ENCODE data around the gene DAG1.
"Not testable (repeated sequence)": the region's sequence is repeated elsewhere in the genome, so short reads cannot be mapped to it uniquely, and the experiment has no call there.

The DAG1 gene

GRCh38 chr3:49493901-49494300, 23.8 kb downstream of the DAG1 start:
- TF ChIP-seq CTCF (IDR thresholded peaks at IDR 0.05; ENCODE audit: insufficient read depth, missing control alignments), result no peak
- DNase-seq (ENCODE audit: insufficient read length, low spot score) (no peak), FAIRE-seq (no peak)

- no peak for TF ChIP-seq CTCF (IDR thresholded peaks at IDR 0.05; ENCODE audit: insufficient read depth, missing control alignments)
- DNase-seq (ENCODE audit: insufficient read length, low spot score) (no peak), FAIRE-seq (no peak)
These were observed 25.0 kb downstream of the DAG1 start for GRCh38 chr3:49495023-49495422.

GRCh38 chr3:49496845-49497244, 26.8 kb downstream of the DAG1 start:
- FAIRE-seq; DNase-seq (ENCODE audit: insufficient read length, low spot score): not testable (repeated sequence)

- no peak for FAIRE-seq
- TF ChIP-seq CTCF (IDR thresholded peaks at IDR 0.05; ENCODE audit: insufficient read depth, missing control alignments), result no peak
- no peak for DNase-seq (ENCODE audit: insufficient read length, low spot score)
These were observed 27.5 kb downstream of the DAG1 start for GRCh38 chr3:49497606-49498005.

- TF ChIP-seq CTCF (IDR thresholded peaks at IDR 0.05; ENCODE audit: insufficient read depth, missing control alignments), result no peak
- no peak for FAIRE-seq
- DNase-seq (ENCODE audit: insufficient read length, low spot score), result no peak
These were observed 28.2 kb downstream of the DAG1 start for GRCh38 chr3:49498239-49498638.

- no peak for TF ChIP-seq CTCF (IDR thresholded peaks at IDR 0.05; ENCODE audit: insufficient read depth, missing control alignments)
- FAIRE-seq (no peak), DNase-seq (ENCODE audit: insufficient read length, low spot score) (no peak)
These were observed 28.6 kb downstream of the DAG1 start for GRCh38 chr3:49498648-49499047.

- TF ChIP-seq CTCF (IDR thresholded peaks at IDR 0.05; ENCODE audit: insufficient read depth, missing control alignments), result no peak
- no peak for DNase-seq (ENCODE audit: insufficient read length, low spot score)
- FAIRE-seq, result no peak
These were observed 30.2 kb downstream of the DAG1 start for GRCh38 chr3:49500205-49500731.
